Suppressor macrophage (primary cell): ENCODE results near the gene CAMK1D.
A peak's percentile ranks its signal among the peaks of the same experiment; 100 is the strongest.

Experiments used
- DNase-seq, 4 experiments: peaks; one replicate each; pipeline ENCODE4 v3.0.0-alpha.2; 2020 to 2022

CAMK1D gene

GRCh38 chr10:12772797-12773587 is 423.6 kb downstream of the CAMK1D start:
- DNase-seq = no peak

- no peak for DNase-seq
These were observed 425.0 kb downstream of the CAMK1D start for GRCh38 chr10:12774204-12774894.

GRCh38 chr10:12777840-12778585 is 428.7 kb downstream of the CAMK1D start:
- no peak for DNase-seq

- DNase-seq = peak in 3 of 4 experiments; percentile 5 to 24 (median 7)
These were observed 431.6 kb downstream of the CAMK1D start for GRCh38 chr10:12780634-12781601.

GRCh38 chr10:12781976-12782375 is 432.6 kb downstream of the CAMK1D start:
- DNase-seq = no peak

- peak; percentile 53 to 70 (median 56) for DNase-seq
These were observed 433.2 kb downstream of the CAMK1D start for GRCh38 chr10:12782537-12782936.

GRCh38 chr10:12783293-12783692 is 433.9 kb downstream of the CAMK1D start:
- no peak for DNase-seq

- DNase-seq = no peak
These were observed 435.3 kb downstream of the CAMK1D start for GRCh38 chr10:12784646-12785045.

GRCh38 chr10:12785415-12785831 is 436.1 kb downstream of the CAMK1D start:
- no peak for DNase-seq

GRCh38 chr10:12787297-12787696 is 437.9 kb downstream of the CAMK1D start:
- DNase-seq = no peak

- no peak for DNase-seq
These were observed 438.9 kb downstream of the CAMK1D start for GRCh38 chr10:12788277-12788676.

- DNase-seq = no peak
These were observed 440.9 kb downstream of the CAMK1D start for GRCh38 chr10:12790270-12790669.

GRCh38 chr10:12791728-12792127 is 442.4 kb downstream of the CAMK1D start:
- no peak for DNase-seq

- DNase-seq = no peak
These were observed 443.7 kb downstream of the CAMK1D start for GRCh38 chr10:12792889-12793556.

- no peak for DNase-seq
These were observed 446.2 kb downstream of the CAMK1D start for GRCh38 chr10:12795315-12796110.

GRCh38 chr10:12796401-12797160 is 447.2 kb downstream of the CAMK1D start:
- no peak for DNase-seq

- DNase-seq = no peak
These were observed 448.3 kb downstream of the CAMK1D start for GRCh38 chr10:12797471-12798262.

- no peak for DNase-seq
These were observed 449.8 kb downstream of the CAMK1D start for GRCh38 chr10:12799144-12799543.

GRCh38 chr10:12799714-12800113 is 450.4 kb downstream of the CAMK1D start:
- no peak for DNase-seq
